Left colon (tissue), 2 donors: Measurements from ENCODE around the gene ETV1. TPM values are rescaled to one million over a fixed set of nuclear protein-coding genes. Genes with fewer than 3 reads are reported as not detected.

ENCODE experiments used
- ATAC-seq: fragments of 200-7000 bp; cut with Tn5 transposase; one replicate; pipeline ENCODE4 v1.9.1; 2020; ENCODE audit warnings: mild to moderate bottlenecking, moderate library complexity
- DNase-seq, 2 donors: peaks; one replicate each; pipeline ENCODE4 v3.0.0-alpha.2; 2020
- intact Hi-C, 2 donors: fragments of 100-400 bp; cut with DNase I in 1 of 2; cut with micrococcal nuclease in 1 of 2; formaldehyde crosslinking; loops; one replicate each; pipeline versions ENCODE4 v1.11.2 to v1.14.0; 2022; cut with DNase I, micrococcal nuclease
- total RNA-seq, 2 donors: library from RNA; stranded (reverse); fragmentation: NEBNext Ultra II Directional; extraction: Animal tissue kit (Norgen Biotek cat#: 25700); gene quantifications; one replicate each; pipeline ENCODE4 v1.2.1, GENCODE V29; 2021
- donor health status: DM: no; HTN: no; CAD: no.
- donor health status: DM: yes; HTN: yes; CAD: no.

ETV1 gene
- total RNA-seq, 2 donors from 2014 or later, result 2.8 to 4.6 TPM

DNA sequence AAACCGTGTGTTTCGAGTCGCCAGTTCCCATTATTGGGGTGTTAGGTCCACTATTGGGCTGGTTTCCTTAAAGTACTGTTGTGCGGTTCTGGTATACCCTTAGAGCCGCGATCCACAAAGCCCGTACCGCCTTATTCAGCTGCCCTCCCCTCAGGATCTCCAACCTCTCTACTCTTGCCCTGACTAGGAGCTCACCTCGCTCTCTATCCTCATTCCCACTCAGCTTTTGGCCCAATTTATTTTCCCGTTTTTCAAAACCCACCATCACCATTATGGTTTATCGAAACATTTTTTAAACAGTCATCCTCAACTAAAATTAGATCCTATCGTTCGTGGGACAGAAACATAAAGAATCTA, 461 bp upstream of the ETV1 start:
- no peak for DNase-seq
- intact Hi-C loops, result no loop called here
- ATAC-seq, result no peak

DNA sequence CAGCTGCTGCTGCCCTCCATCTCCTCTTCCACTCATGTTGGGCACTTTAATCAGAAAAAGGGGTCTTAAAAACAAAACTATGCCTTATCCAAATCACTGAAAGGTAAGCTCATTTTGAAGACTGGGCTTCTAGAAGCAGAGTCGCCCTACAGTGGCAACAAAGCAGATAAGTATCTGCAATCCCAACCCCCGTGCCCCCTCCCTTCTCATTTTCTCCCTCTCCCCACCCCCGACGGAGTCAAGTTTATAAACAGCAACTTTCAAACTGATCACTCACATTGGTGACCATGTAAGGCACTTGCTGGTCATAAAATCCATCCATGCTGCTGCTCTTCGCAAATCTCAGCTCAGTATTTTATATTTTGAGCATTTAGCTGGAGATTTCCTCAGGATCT, 738 bp downstream of the ETV1 start:
- no peak for ATAC-seq
- DNase-seq, result no peak
- intact Hi-C loops, result no loop called here

GRCh38 chr7:13988065-13988464, 1.4 kb downstream of the ETV1 start:
- ATAC-seq (no peak), DNase-seq (no peak)
- intact Hi-C loops, result no loop called here

GRCh38 chr7:13987395-13987794, 2.1 kb downstream of the ETV1 start:
- no peak for ATAC-seq
- intact Hi-C loops, result no loop called here
- no peak for DNase-seq

- intact Hi-C loops, result no loop called here
- no peak for DNase-seq
- no peak for ATAC-seq
These were observed 3.3 kb downstream of the ETV1 start for GRCh38 chr7:13986208-13986607.

GRCh38 chr7:13984831-13985685, 4.4 kb downstream of the ETV1 start:
- no peak for ATAC-seq
- no peak for DNase-seq

GRCh38 chr7:13984061-13984460, 5.4 kb downstream of the ETV1 start:
- DNase-seq (no peak), ATAC-seq (no peak)
- intact Hi-C loops, result no loop called here

More at GRCh38 chr7:13984831-13985685, 4.4 kb downstream of the ETV1 start:
- intact Hi-C loops, result no loop called here

DNA sequence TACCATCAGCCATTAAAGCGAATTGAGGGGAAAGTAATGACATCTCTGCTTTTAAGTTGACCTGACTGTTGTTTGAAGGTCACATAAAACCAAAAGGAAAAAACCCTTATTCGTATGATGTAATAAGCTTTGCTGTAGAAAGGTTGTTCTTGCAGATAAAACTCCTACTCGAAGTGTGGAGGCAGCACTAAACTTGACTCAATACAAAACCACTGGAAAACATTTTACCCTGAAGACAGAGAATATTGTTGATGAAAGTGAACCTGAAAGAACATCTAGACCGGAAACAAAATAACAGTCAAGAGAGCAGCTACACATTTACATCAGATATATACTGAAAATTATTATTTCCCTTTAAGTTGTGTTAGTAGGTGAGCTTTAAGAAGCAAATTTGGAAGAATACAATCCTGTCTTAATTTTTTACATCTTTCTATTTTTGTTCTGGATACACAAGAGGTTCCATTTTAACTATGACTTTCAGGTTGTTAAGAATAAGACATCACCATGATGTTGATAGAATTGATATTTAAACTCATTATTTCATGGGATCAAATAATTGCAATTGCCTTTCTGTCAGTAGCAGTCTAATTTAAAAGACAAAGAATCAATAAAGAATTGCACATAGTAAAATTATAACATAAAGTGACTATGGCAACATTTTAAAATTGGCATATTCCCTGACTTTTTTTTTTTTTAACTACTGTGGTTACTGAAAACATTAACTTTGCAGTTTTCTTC, 6.4 kb downstream of the ETV1 start:
- no peak for ATAC-seq
- intact Hi-C loops, result no loop called here
- no peak for DNase-seq

GRCh38 chr7:13981070-13981469, 8.4 kb downstream of the ETV1 start:
- peak; percentile 100 for ATAC-seq
- intact Hi-C loops, result no loop called here
- peak; percentile 16 to 70 for DNase-seq

DNA sequence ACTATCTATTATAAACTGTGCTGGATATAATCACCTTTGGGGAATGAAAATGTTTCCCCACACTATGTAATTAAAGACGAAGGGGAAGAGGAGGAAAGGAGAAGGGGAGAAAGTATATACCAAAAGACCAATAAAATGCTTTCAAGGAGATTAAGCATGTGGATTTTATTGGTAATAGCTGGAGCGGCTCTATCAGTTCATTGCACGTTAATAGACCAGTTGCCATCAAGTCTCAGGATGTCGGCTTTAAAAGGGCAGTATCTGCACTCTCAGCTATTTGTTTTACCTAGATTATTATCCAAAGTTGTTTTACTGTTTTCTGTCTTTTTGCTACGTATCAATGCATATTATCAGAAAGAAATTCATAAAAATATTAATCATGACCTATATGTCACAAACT, 9.0 kb downstream of the ETV1 start:
- intact Hi-C loops, result no loop called here
- DNase-seq, result no peak
- ATAC-seq, result no peak

DNA sequence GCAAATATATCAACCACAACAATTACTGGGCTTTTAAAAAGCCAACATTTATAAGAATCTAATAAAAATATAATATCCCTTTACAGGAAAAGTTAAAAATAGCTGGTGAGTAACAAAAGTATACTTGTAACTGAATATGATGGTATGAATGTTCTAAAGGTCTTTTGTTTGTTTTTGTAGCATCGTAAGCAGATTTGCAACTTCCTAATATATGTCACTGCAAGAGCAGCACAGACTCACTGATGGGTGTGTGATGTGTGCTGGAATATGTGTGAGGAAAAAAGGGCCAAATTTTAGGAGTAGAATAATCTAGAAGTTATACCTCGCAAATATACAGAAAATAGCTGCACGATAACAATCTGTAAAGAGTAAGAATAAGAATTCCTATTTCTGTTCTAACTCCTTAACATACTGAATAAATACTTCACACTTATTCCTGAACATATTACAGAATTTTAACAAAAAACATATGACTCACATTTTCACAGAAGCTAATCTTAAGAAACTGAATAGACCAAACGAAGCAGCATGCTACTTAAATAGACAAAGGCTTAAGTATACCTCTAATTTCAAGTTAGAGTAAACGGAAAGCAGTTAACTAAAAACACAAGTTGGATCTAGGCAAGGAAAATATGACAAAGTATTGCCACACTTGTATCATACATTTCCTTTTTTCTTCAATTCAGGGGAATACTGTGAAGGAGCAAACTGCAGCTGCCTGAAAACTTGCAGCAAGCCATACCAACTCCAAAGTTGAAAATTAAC, 9.6 kb downstream of the ETV1 start:
- ATAC-seq (no peak), DNase-seq (no peak)
- intact Hi-C loops, result no loop called here

GRCh38 chr7:13976594-13976993, 12.9 kb downstream of the ETV1 start:
- DNase-seq (no peak), ATAC-seq (no peak)
- intact Hi-C loops, result no loop called here

DNA sequence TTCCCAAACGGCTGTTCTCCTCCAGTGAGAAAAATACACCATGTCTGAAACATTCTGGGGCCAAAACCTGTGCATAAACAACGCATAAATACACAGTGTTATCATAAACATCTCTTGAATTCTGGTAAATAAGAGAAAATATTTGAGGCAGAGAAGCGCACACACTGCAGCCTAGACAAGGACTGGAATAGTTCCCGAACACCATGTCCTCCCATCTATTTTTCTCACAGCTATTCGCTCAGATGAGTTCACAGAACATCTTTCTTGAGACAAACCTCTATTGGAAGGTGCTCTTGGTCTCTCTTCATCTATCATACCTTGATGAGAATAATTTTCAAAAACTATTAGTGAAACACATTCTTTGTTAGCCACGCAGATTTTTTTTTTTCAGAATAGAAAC, 24.4 kb downstream of the ETV1 start:
- no peak for ATAC-seq
- no peak for DNase-seq
- intact Hi-C loops, result no loop called here

GRCh38 chr7:13963925-13964324, 25.5 kb downstream of the ETV1 start:
- no peak for ATAC-seq
- DNase-seq, result no peak
- intact Hi-C loops, result no loop called here

DNA sequence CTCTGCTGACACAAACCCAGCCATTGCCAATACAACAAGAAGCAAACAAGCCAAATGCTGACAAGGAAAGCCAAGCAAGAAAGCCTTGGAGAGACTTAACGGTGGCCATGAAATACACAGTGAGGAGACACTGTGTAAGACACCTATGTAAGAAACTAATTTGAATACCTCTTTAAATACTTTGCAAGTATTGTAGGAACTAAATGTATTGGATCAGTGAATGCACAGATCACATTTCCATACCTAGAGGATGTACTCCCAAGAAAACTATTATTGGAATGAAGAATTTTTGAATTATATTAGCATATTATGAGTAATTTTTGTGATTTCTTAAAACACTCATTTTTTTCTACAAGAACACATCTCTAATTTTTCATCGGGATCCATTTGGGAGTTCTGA, 34.0 kb downstream of the ETV1 start:
- intact Hi-C loops, result no loop called here
- no peak for ATAC-seq
- DNase-seq, result no peak

DNA sequence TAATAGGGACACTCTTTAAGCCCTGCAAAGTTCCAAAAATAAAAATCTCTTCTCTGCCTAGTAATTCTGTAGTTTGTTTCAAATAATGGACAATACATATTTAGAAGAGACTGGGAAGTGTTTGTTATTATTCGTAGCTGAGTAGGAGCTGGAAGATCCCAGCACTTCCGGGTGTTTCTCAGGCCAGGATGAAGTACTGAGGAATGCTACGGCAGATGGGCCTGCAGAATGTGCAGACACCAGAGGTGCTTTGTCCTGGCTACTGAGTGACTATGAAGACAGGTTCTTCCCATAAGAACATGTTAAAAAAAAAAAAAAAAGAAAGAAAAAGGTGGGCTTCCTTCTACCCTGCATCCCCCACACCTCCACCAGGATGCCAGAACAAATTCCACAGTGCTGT, 36.1 kb downstream of the ETV1 start:
- ATAC-seq (no peak), DNase-seq (no peak)
- intact Hi-C loops, result no loop called here

GRCh38 chr7:13952921-13953320, 36.5 kb downstream of the ETV1 start:
- intact Hi-C loops, result no loop called here
- ATAC-seq (no peak), DNase-seq (no peak)

- no peak for DNase-seq
- ATAC-seq, result peak; percentile 41
- intact Hi-C loops, result no loop called here
These were observed 39.5 kb downstream of the ETV1 start for GRCh38 chr7:13949939-13950338.

GRCh38 chr7:13949445-13949844, 40.0 kb downstream of the ETV1 start:
- intact Hi-C loops, result no loop called here
- DNase-seq (peak in 1 of 2 donors; percentile 40), ATAC-seq (peak; percentile 97)
